H1 (cell line): ENCODE results near the gene SEMA3D. TPM values are rescaled to one million over a fixed set of nuclear protein-coding genes. Genes with fewer than 3 reads are reported as not detected.

ENCODE experiments used
- JUND ChIP-seq: IDR thresholded peaks from 2 replicates; pipeline ENCODE4 v1.6.1; 2011; ENCODE audit warnings: mild to moderate bottlenecking, improper control_type of control experiment, low read length
- KDM1A ChIP-seq: fragments of 200-600, 300-600 bp; sonication (generic); IDR thresholded peaks from 2 replicates; pipeline ENCODE4 v1.7.1; 2016; ENCODE audit warnings: mild to moderate bottlenecking, low read length, borderline replicate concordance
- TBP ChIP-seq: IDR thresholded peaks from 2 replicates; pipeline ENCODE4 v1.6.1; 2011; ENCODE audit warnings: low read depth, low read length, improper control_type of control experiment
- ZNF274 ChIP-seq: IDR thresholded peaks from 2 replicates; pipeline ENCODE4 v1.7.0; 2012; ENCODE audit warnings: low read length, borderline replicate concordance; ENCODE audit errors: extremely low read depth
- polyA plus RNA-seq, 7 experiments: library from polyadenylated mRNA; depleted of rRNA in 3 of 7; stranded (reverse) in 5 of 7; unstranded in 2 of 7; fragments of >200 nt in 5 of 7; fragments of 200-250 nt in 2 of 7; gene quantifications; 1 replicate in 5 of 7; 2 replicates in 1 of 7; 4 replicates in 1 of 7; pipeline versions ENCODE4 v1.2.1 to v1.2.3, GENCODE V29; 2011 to 2013; ENCODE audit warnings: missing spikeins in 2 of 7, mixed read lengths in 2 of 7
- total RNA-seq: library from RNA; stranded (reverse); fragmentation: NEBNext Ultra II Directional; extraction: Animal tissue kit (Norgen Biotek cat#: 25700); gene quantifications from 2 replicates; pipeline ENCODE4 v1.2.1, GENCODE V29; 2021
- TF ChIP-seq, protein P1 (sequence below), 3 experiments: IDR thresholded peaks; 1 replicate in 2 of 3; 2 replicates in 1 of 3; pipeline versions ENCODE4 v1.5.1 to v1.6.1; 2011; ENCODE audit warnings: low read length in 3 of 3, mild to moderate bottlenecking in 3 of 3, inconsistent platforms in 2 of 3, low read depth in 1 of 3, moderate library complexity in 1 of 3; ENCODE audit not compliant: insufficient read depth in 1 of 3; ENCODE audit errors: control extremely low read depth in 1 of 3
- TF ChIP-seq, protein P2 (sequence below): fragments of 300-600 bp; sonication (generic); IDR thresholded peaks from 2 replicates; pipeline ENCODE4 v1.7.1; 2012; ENCODE audit warnings: low read length, moderate library complexity, mild to moderate bottlenecking, inconsistent platforms; ENCODE audit not compliant: insufficient replicate concordance

Gene SEMA3D
- total and polyA plus RNA-seq, 2 of the 8 experiments (the other 6 are each of a cell fraction or from before 2014, with no cell fraction given) = 1.6 to 3.5 TPM

DNA sequence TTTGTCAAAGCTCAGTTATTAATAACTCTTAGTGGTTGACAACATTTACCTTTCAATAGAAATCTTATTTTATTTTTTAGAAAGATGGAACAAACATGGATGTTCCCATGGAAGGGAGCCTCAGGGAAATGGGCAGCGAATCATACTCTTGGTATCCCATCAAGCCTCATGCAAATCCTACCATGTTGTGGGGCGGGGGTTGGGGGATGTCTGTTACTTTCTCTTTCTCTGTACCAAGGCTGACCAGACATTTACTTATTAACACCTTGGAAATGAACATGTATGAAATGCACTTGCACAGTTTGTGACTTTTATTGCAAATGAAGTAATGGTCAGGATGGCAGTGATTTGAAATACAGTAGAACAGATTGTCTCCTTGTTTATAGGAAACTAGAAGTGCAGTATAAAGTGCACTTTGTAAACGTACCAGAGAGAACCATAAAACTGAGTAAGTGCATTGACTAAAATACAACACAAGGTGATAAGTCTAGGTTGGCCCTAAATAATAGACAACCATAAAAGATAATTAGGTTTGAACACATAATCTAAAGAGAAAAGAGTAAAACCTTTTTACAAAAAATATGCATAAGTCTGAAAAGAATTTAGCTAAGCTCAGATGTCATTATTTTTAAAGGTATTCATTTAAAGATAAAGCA lies 32.4 kb downstream of the SEMA3D start (continued):
- TF ChIP-seq, protein P1, sequence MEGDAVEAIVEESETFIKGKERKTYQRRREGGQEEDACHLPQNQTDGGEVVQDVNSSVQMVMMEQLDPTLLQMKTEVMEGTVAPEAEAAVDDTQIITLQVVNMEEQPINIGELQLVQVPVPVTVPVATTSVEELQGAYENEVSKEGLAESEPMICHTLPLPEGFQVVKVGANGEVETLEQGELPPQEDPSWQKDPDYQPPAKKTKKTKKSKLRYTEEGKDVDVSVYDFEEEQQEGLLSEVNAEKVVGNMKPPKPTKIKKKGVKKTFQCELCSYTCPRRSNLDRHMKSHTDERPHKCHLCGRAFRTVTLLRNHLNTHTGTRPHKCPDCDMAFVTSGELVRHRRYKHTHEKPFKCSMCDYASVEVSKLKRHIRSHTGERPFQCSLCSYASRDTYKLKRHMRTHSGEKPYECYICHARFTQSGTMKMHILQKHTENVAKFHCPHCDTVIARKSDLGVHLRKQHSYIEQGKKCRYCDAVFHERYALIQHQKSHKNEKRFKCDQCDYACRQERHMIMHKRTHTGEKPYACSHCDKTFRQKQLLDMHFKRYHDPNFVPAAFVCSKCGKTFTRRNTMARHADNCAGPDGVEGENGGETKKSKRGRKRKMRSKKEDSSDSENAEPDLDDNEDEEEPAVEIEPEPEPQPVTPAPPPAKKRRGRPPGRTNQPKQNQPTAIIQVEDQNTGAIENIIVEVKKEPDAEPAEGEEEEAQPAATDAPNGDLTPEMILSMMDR (IDR thresholded peaks at IDR 0.05; ENCODE audit: control extremely low read depth in 1 of 3, insufficient read depth in 1 of 3, low read depth in 1 of 3, low read length in 3 of 3) = no peak
- TF ChIP-seq, protein P2, sequence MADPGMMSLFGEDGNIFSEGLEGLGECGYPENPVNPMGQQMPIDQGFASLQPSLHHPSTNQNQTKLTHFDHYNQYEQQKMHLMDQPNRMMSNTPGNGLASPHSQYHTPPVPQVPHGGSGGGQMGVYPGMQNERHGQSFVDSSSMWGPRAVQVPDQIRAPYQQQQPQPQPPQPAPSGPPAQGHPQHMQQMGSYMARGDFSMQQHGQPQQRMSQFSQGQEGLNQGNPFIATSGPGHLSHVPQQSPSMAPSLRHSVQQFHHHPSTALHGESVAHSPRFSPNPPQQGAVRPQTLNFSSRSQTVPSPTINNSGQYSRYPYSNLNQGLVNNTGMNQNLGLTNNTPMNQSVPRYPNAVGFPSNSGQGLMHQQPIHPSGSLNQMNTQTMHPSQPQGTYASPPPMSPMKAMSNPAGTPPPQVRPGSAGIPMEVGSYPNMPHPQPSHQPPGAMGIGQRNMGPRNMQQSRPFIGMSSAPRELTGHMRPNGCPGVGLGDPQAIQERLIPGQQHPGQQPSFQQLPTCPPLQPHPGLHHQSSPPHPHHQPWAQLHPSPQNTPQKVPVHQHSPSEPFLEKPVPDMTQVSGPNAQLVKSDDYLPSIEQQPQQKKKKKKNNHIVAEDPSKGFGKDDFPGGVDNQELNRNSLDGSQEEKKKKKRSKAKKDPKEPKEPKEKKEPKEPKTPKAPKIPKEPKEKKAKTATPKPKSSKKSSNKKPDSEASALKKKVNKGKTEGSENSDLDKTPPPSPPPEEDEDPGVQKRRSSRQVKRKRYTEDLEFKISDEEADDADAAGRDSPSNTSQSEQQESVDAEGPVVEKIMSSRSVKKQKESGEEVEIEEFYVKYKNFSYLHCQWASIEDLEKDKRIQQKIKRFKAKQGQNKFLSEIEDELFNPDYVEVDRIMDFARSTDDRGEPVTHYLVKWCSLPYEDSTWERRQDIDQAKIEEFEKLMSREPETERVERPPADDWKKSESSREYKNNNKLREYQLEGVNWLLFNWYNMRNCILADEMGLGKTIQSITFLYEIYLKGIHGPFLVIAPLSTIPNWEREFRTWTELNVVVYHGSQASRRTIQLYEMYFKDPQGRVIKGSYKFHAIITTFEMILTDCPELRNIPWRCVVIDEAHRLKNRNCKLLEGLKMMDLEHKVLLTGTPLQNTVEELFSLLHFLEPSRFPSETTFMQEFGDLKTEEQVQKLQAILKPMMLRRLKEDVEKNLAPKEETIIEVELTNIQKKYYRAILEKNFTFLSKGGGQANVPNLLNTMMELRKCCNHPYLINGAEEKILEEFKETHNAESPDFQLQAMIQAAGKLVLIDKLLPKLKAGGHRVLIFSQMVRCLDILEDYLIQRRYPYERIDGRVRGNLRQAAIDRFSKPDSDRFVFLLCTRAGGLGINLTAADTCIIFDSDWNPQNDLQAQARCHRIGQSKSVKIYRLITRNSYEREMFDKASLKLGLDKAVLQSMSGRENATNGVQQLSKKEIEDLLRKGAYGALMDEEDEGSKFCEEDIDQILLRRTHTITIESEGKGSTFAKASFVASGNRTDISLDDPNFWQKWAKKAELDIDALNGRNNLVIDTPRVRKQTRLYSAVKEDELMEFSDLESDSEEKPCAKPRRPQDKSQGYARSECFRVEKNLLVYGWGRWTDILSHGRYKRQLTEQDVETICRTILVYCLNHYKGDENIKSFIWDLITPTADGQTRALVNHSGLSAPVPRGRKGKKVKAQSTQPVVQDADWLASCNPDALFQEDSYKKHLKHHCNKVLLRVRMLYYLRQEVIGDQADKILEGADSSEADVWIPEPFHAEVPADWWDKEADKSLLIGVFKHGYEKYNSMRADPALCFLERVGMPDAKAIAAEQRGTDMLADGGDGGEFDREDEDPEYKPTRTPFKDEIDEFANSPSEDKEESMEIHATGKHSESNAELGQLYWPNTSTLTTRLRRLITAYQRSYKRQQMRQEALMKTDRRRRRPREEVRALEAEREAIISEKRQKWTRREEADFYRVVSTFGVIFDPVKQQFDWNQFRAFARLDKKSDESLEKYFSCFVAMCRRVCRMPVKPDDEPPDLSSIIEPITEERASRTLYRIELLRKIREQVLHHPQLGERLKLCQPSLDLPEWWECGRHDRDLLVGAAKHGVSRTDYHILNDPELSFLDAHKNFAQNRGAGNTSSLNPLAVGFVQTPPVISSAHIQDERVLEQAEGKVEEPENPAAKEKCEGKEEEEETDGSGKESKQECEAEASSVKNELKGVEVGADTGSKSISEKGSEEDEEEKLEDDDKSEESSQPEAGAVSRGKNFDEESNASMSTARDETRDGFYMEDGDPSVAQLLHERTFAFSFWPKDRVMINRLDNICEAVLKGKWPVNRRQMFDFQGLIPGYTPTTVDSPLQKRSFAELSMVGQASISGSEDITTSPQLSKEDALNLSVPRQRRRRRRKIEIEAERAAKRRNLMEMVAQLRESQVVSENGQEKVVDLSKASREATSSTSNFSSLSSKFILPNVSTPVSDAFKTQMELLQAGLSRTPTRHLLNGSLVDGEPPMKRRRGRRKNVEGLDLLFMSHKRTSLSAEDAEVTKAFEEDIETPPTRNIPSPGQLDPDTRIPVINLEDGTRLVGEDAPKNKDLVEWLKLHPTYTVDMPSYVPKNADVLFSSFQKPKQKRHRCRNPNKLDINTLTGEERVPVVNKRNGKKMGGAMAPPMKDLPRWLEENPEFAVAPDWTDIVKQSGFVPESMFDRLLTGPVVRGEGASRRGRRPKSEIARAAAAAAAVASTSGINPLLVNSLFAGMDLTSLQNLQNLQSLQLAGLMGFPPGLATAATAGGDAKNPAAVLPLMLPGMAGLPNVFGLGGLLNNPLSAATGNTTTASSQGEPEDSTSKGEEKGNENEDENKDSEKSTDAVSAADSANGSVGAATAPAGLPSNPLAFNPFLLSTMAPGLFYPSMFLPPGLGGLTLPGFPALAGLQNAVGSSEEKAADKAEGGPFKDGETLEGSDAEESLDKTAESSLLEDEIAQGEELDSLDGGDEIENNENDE = no peak
- TF ChIP-seq TBP = no peak
- TF ChIP-seq ZNF274 = no peak
- no peak for TF ChIP-seq KDM1A
- no peak for TF ChIP-seq JUND
